Putamen (tissue), 1 donor: ENCODE data around the gene INF2.
"Not testable (repeated sequence)": the region's sequence is repeated elsewhere in the genome, so short reads cannot be mapped to it uniquely, and the experiment has no call there.

Experiments used
- DNase-seq: peaks from one replicate; pipeline ENCODE4 v3.0.0-alpha.2; 2016; ENCODE audit warnings: low spot score

INF2 gene

DNA sequence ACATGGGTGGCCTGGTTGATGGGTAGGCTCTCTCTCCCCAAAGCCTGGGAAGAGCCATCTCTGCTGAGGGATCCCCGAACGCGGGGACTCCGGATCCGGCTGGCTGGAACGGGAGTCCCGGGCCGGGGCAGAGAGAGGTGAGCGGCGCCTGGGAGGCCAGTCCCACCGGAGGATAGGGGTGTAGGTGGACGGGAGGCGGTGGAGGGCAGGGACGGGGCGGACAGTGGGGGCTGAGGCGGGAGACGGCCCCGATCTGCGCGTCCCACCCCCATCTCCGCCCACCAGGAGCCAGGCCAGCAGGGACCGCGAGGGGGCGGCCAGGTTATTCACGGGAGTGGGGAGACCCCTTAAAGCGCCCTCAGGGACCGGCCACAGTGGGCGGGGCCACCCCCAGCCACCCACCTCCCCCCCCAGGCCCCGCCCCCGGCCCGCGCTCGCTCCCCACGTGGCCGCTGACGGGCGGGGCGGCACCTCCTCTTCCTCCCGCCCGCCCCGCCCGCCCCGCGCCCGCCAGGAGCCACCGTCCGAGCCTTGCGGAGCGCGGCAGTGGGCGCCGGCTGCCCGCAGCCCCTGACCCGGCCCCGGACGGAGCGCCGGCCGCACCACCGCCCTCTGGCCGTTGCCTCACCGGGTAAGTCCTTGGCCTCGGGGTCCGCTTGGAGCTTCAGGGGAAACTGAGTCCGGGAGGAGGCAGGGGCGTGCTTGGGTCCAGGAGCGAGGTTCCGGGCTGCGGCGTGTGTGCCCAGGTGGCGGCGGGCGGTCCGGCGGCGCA lies at the start of gene INF2:
INF2 (plus strand) TSS at position 510 of the 772 bp plus-strand sequence. CDS start 11,748 bp downstream, outside the sequence.
- peak; percentile 76 for DNase-seq

DNA sequence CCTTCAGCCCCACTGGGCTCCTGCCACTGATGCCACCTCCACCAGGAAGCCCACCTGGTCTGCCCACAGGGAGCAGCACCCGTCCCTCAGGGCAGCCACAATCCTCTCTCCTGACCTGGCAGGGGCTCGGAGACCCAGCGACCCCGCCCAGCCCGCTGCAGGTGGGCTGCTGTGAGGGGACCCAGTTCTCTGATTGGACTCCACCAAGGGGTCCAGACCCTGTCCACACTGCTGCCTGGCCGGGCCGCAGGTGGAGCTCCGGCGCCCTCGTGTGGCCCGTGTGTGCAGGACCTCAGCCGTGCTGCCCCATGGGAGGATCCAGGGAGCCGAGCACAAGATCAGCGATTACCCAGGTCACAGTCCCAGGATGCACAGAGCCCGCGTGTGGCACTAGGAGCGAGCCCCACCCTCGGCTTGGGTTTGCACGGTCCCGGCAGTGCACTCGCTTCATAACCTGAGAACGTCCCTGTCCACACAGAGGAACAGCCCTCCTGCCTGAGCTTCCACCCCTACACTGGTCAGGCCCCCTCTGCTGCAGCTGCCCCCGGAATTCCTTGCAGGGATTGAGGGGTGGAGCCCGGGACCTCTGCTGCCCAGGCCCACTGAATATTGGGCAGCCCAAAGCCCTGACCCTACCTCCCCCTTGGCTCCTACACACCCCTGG lies 49.4 kb upstream of the INF2 start:
- peak; percentile 49 for DNase-seq

GRCh38 chr14:104640681-104641080 lies 48.7 kb upstream of the INF2 start:
- no peak for DNase-seq

DNA sequence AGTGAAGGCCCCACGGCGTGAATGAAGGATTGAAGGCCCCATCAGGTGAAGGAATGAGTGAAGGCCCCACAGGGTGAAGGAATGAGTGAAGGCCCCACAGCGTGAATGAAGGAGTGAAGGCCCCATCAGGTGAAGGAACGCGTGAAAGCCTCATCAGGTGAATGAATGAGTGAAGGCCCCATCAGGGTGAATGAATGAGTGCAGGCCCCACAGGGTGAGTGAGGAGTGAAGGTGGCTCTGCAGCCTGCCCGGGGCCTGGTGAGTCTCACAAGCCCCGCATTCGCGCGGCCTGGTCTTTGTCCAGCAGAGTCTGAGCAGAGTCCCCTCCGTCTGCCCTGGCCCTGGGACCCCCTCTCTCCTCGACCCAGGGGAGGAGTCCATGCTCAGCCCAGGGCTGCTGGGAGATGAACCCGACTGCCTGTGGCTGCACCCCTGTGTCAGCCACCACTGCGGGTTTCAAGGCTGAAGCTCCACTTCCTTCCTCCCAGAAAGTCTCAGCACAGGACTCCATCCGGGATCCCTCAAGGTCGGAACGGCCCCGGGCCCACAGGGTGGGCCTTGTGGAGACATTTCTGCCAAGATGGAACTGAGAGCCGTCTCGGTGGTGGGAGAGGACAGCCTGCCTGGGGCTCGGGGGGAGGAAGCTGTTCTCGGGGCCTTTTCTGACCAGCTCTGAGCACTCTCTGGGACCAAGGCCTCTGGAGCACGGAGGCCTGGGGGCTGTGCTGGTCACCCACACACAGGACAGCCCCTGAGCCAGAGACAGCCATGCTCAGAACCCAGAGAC lies 47.5 kb upstream of the INF2 start:
- DNase-seq: no peak

- DNase-seq: no peak
Observed at GRCh38 chr14:104642540-104642868, 46.9 kb upstream of the INF2 start.

- DNase-seq: no peak
Observed at GRCh38 chr14:104643306-104643705, 46.1 kb upstream of the INF2 start.

DNA sequence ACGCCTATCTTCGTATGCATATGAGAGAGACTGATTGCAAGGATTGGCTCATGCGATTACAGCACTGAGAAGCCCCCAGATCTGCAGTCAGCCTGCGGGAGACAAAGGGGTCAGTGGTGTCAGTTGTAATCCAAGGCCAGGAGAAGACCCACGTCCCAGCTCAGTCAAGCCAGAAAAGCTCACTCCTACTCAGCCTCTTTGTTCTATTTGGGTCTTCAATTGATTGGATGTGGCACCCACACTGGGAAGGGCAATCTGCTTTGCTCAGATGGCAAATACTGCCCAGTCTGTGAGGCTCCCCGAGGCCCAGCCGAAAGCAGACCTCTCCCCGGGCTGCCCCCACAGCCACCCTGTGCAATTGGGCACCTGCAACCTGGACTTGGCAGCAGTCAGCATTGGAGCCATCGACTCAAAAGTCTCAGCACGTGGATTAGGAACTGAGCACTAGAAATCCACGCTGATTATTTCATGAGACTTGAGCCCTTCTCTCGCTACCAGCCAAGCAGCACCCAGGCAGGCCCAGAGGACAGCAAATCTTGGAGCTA lies 45.3 kb upstream of the INF2 start:
- no peak for DNase-seq

- no peak for DNase-seq
Observed at GRCh38 chr14:104644656-104645378, 44.6 kb upstream of the INF2 start.

DNA sequence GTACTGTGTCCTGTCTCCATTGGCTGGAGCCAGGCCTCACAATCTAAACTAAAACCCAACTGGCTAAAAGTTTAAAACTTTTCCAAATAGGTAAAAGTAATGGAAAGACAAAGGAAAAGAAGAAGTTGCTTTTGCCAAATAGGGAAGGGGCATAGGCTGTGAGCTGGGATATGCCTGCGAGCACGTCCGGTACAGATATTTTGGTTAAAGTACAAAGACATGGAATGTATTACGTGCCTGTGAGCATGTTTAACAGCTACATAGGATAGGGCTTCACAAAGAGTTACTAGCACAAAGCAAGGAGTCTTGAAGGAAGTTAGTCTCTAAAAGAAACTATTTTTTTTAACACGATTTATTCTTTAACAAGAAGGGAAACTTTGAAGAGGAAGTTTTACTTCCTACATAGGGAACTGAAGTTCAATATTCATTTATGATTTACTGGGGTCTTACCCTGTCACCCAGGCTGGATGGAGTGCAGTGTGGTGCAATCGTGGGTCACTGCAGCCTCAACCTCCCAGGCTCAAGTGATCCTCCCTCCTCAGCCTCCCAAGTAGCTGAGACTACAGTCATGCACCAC lies 41.9 kb upstream of the INF2 start:
- no peak for DNase-seq

DNA sequence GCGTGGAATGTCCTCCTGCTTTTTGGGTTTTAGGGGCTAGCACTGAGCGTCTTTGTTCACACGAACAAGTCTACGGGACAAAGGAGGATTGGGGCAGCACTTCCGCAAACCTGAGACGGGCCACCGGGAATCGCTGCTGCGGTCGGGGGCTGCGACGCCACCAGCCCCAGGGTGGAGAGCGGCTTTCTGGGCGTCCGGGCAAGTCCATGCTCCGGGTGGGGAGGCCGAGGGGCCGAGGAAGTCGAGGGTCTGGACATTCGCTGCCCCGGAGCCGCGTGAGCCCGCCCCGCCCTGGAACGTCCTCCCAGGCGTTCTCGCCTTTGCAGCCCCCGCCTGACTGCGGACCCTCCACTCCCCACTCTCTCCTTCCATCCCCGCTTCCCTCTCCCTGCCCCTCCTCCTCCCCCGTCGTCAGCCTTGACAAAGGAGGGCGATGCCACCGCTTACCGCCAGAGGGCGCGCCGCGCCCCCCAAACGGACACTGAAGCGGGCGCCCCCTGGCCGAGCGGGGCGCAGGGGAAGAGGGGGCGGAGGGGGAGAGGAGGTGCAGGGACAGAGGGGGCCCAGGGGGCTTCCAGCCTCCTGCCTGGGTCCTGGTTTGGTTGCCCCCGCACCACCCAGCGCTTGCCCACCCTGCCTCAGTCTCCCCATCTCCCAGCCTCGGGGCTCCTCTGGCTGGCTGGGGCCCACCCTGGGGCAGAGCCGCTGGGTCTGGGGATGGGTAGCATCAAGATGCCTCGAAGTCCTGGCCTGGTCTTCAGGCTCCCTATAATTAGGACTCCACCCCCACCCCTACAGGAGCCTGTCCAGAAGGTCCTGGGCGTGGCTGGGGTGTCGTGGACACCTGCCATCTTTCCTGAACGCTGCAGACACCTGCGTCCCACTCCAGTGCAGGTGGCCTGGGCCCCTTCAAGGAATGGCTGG lies 39.1 kb upstream of the INF2 start:
- peak; percentile 59 for DNase-seq

DNA sequence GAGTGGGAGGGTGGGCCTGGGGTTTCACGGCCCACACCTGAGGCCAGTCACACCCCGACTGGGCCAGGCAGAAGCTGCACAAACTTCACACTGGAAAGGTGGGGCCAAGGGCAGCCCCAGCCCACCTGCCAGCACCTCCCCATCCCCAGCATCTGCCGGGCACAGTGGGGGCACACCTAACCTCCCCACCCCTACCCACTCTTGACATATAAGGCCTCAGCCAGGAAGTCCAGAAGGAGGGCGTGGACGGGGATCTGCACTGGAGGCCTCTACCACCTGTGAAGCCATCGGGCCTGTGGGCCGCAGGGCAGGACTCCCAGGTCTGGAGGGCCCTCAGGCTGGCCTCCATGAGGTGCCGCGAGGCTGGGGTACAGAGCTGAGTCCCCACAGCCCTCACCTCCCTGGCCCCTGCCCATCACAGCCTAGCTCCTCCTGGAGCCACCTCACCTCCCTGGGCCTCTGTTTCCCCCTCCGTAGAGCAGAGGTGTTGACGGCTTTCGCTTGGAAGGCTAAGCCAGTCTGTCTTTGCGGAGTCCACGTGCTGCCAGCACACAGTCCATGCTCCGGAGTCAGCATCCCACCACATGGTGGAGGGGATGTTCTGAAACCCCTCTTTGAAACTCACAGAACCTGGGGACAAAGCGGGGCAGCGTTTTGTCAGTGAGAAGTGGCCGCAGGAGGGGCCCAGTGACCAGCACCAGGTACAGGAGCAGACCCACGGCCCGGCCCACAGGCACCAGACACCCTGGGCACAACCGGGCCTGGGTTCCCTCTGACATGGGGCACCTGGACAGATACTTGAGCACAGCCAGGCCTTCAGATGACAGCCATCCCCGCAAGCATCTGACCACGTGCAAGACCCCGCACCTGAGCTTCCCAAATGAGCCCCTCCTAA lies 38.2 kb upstream of the INF2 start:
- DNase-seq: no peak

- DNase-seq: no peak
Observed at GRCh38 chr14:104651876-104652260, 37.5 kb upstream of the INF2 start.

DNA sequence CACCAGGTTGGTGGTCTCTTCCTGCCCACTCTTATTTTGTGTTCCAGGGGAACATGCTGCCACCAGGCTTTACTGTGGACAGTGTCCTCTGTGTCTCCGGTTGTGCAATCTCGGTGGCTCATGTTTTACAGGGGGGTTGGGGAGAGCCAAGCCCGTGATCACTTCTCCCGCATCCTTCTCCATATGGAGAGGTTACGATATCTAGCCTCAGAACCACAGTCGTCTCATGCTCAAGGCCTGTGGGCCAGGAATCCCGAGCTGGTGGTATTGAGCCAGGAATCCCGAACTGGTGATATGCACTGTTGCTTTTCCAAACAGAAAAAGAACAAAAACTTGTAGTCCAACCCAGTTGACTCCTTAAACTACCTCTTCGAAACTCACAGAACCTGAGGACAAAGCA lies 37.0 kb upstream of the INF2 start:
- no peak for DNase-seq

- DNase-seq: not testable (repeated sequence)
Observed at GRCh38 chr14:104653130-104653920, 36.1 kb upstream of the INF2 start.

DNA sequence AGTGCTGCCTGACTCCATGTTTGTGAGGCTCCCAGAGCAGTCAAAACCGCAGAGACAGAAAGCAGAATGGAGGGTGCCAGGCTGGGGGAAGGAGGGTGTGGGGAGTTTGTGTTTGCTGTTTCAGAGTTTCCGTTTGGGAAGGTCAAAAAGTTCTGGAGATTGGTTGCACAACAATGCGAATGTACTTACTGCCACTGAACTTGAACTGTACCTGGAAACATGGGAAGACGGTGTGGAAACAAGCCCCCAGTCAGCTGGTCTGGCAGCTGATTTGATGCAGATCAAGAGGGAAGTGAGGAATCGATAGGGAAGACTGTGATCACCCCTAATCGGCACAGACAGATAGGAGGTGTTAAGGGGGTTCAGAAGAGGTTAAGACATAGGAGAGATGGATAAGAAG lies 35.3 kb upstream of the INF2 start:
- no peak for DNase-seq

GRCh38 chr14:104655128-104655848 lies 34.1 kb upstream of the INF2 start:
- peak; percentile 60 for DNase-seq

GRCh38 chr14:104656014-104656714 lies 33.3 kb upstream of the INF2 start:
- no peak for DNase-seq
